Liver (tissue), 9 donors: ENCODE data around the gene ZNF74. TPM values are rescaled to one million over a fixed set of nuclear protein-coding genes. Genes with fewer than 3 reads are reported as not detected.

Experiments
- DNase-seq: peaks from one replicate; pipeline ENCODE4 v3.0.0-alpha.2; 2017; ENCODE audit warnings: low spot score
- H3K27ac ChIP-seq, 2 donors: one replicate each; pipeline ENCODE4 v1.7.0; 2013; ENCODE audit warnings: inconsistent platforms in 2 of 2, low read length in 2 of 2, control low read depth in 1 of 2, low read depth in 1 of 2, mild to moderate bottlenecking in 1 of 2
- H3K27me3 ChIP-seq, 4 donors: one replicate each; pipeline versions ENCODE4 v1.6.1 to v1.7.0; 2013; ENCODE audit warnings: low read length in 3 of 4, inconsistent platforms in 1 of 4, mild to moderate bottlenecking in 1 of 4, moderate library complexity in 1 of 4; ENCODE audit not compliant: control insufficient read depth in 4 of 4, insufficient read depth in 4 of 4
- H3K36me3 ChIP-seq, 4 donors: one replicate each; pipeline versions ENCODE4 v1.6.1 to v1.7.0; 2013; ENCODE audit warnings: low read length in 3 of 4, mild to moderate bottlenecking in 3 of 4, low read depth in 1 of 4, moderate library complexity in 1 of 4; ENCODE audit not compliant: control insufficient read depth in 4 of 4, insufficient read depth in 3 of 4
- H3K4me1 ChIP-seq, 4 donors: one replicate each; pipeline versions ENCODE4 v1.6.1 to v1.7.0; 2013; ENCODE audit warnings: low read length in 3 of 4, mild to moderate bottlenecking in 3 of 4, moderate library complexity in 1 of 4; ENCODE audit not compliant: control insufficient read depth in 4 of 4, insufficient read depth in 4 of 4
- H3K4me3 ChIP-seq, 3 donors: one replicate each; pipeline versions ENCODE4 v1.6.1 to v1.7.0; 2013; ENCODE audit warnings: low read length in 3 of 3, control low read depth in 1 of 3, low read depth in 1 of 3, mild to moderate bottlenecking in 1 of 3
- H3K9ac ChIP-seq, 2 donors: one replicate each; pipeline ENCODE4 v1.7.0; 2013; ENCODE audit warnings: low read length in 2 of 2, mild to moderate bottlenecking in 2 of 2, moderate library complexity in 2 of 2, control low read depth in 1 of 2, low read depth in 1 of 2
- H3K9me3 ChIP-seq, 4 donors: one replicate each; pipeline versions ENCODE4 v1.6.1 to v1.7.0; 2013; ENCODE audit warnings: low read length in 3 of 4; ENCODE audit not compliant: control insufficient read depth in 4 of 4
- CTCF ChIP-seq: fragments of 150-350 bp; IDR thresholded peaks from 2 replicates; pipeline ENCODE4 v1.5.1; 2017; ENCODE audit warnings: improper control_type of control experiment, low read depth, low read length; ENCODE audit not compliant: missing input control
- EGR1 ChIP-seq, 2 donors: IDR thresholded peaks; 2 replicates each; pipeline ENCODE4 v1.6.1; 2016 to 2018; ENCODE audit warnings: antibody characterized with exemption in 2 of 2, low read depth in 2 of 2
- FOXA1 ChIP-seq: IDR thresholded peaks from 2 replicates; pipeline ENCODE4 v1.6.1; 2016; ENCODE audit warnings: antibody characterized with exemption
- GABPA ChIP-seq, 2 donors: IDR thresholded peaks in 1 of 2; conservative IDR thresholded peaks in 1 of 2; 2 replicates each; pipeline ENCODE4 v1.6.1; 2016; ENCODE audit warnings: antibody characterized with exemption in 2 of 2, mild to moderate bottlenecking in 1 of 2, moderate library complexity in 1 of 2
- HNF4G ChIP-seq: IDR thresholded peaks from 2 replicates; pipeline ENCODE4 v1.6.1; 2016; ENCODE audit warnings: antibody characterized with exemption
- JUND ChIP-seq, 2 donors: IDR thresholded peaks; 2 replicates each; pipeline ENCODE4 v1.6.1; 2016; ENCODE audit warnings: antibody characterized with exemption in 2 of 2
- RAD21 ChIP-seq, 2 donors: IDR thresholded peaks; 2 replicates each; pipeline ENCODE4 v1.6.1; 2016; ENCODE audit warnings: antibody characterized with exemption in 2 of 2, mild to moderate bottlenecking in 2 of 2
- REST ChIP-seq: IDR thresholded peaks from 2 replicates; pipeline ENCODE4 v1.6.1; 2016; ENCODE audit warnings: antibody characterized with exemption, mild to moderate bottlenecking
- RXRA ChIP-seq, 2 donors: IDR thresholded peaks; 2 replicates each; pipeline ENCODE4 v1.6.1; 2017 to 2018; ENCODE audit warnings: antibody characterized with exemption in 2 of 2, mild to moderate bottlenecking in 1 of 2
- SP1 ChIP-seq: IDR thresholded peaks from 2 replicates; pipeline ENCODE4 v1.6.1; 2018; ENCODE audit warnings: antibody characterized with exemption, mild to moderate bottlenecking
- TAF1 ChIP-seq: conservative IDR thresholded peaks from 2 replicates; pipeline ENCODE4 v1.6.1; 2016; ENCODE audit warnings: antibody characterized with exemption, mild to moderate bottlenecking
- YY1 ChIP-seq: IDR thresholded peaks from 2 replicates; pipeline ENCODE4 v1.6.1; 2016; ENCODE audit warnings: antibody characterized with exemption, mild to moderate bottlenecking
- ZBTB33 ChIP-seq: IDR thresholded peaks from 2 replicates; pipeline ENCODE4 v1.6.1; 2016; ENCODE audit warnings: antibody characterized with exemption
- WGBS: extraction: QIAGEN DNeasy Blood & Tissue Kit; methylation state at CpG from one replicate; pipeline ENCODE4 v1.1.7; 2013; 5-methylcytosine and 5-hydroxymethylcytosine counted together
- polyA plus RNA-seq, 2 donors: library from polyadenylated mRNA; stranded (reverse) in 1 of 2; unstranded in 1 of 2; fragments of 200-250 nt in 1 of 2; fragments of >200 nt in 1 of 2; fragmentation: Nextera tagmentation in 1 of 2; extraction: Ambion mirVana in 1 of 2; gene quantifications; one replicate each; pipeline versions ENCODE4 v1.2.1 to v1.2.3, GENCODE V29; 2013 to 2015
- total RNA-seq, 2 donors: library from RNA; depleted of rRNA; stranded (reverse); fragments of >200 nt; gene quantifications; one replicate each; pipeline ENCODE4 v1.2.3, GENCODE V29; 2014
- donor health status: healthy.
- donor health status: healthy.
- donor health status: healthy.
- donor health status: healthy.
- donor health status: healthy.

The ZNF74 gene
- total and polyA plus RNA-seq, 4 donors: 0.99 to 5.0 (median 3.1) TPM

- TF ChIP-seq CTCF: peak; percentile 94
- TF ChIP-seq RXRA (IDR thresholded peaks at IDR 0.05): no peak
- peak; percentile 96 to 97 for TF ChIP-seq RAD21 (IDR thresholded peaks at IDR 0.05)
- peak; percentile 26 for TF ChIP-seq YY1
- peak; percentile 38 for TF ChIP-seq REST
- Histone ChIP-seq H3K4me1 (peaks cover 4 to 10% (median 7%) of the 10 kb centered on the region in 4 donors), H3K9me3 (no peaks in the 10 kb centered on the region), H3K9ac (no peak overlapping the region), H3K27ac (no peak overlapping the region), H3K36me3 (no peaks in the 10 kb centered on the region), H3K27me3 (no peaks in the 10 kb centered on the region), H3K4me3 (peak overlapping the region in 2 of 3 donors; percentile 2 to 32)
- 18% methylated on average over 42 of the region's 42 CpGs for WGBS
- peak; percentile 70 for DNase-seq
Observed at GRCh38 chr22:20418211-20418788, 24.3 kb downstream of the ZNF74 start.

GRCh38 chr22:20419664-20419951, 25.7 kb downstream of the ZNF74 start:
- no peak for DNase-seq
- no peak overlapping the region for H3K4me3 ChIP-seq
- H3K27ac ChIP-seq: no peak overlapping the region
- no peaks in the 10 kb centered on the region for H3K36me3 ChIP-seq
- H3K4me1 ChIP-seq: peaks cover 4 to 21% (median 14%) of the 10 kb centered on the region in 4 donors
- no peaks in the 10 kb centered on the region for H3K9me3 ChIP-seq
- no peaks in the 10 kb centered on the region for H3K27me3 ChIP-seq
- TF ChIP-seq FOXA1: no peak
- TF ChIP-seq EGR1 (IDR thresholded peaks at IDR 0.05; ENCODE audit: low read depth in 2 of 2): no peak
- no peak for TF ChIP-seq ZBTB33
- no peak for TF ChIP-seq RAD21 (IDR thresholded peaks at IDR 0.05)
- TF ChIP-seq GABPA (IDR thresholded peaks at IDR 0.05 in 1 of 2, conservative IDR thresholded peaks at IDR 0.05 in 1 of 2): no peak
- TF ChIP-seq HNF4G: no peak
- no peak for TF ChIP-seq RXRA (IDR thresholded peaks at IDR 0.05)
- no peak for TF ChIP-seq TAF1
- TF ChIP-seq JUND (IDR thresholded peaks at IDR 0.05): no peak
- TF ChIP-seq SP1: no peak
- WGBS: 94% methylated on average over 2 of the region's 2 CpGs
- H3K9ac ChIP-seq: no peak overlapping the region
